GM20431 (cell line): ENCODE measurements around the gene MRPL58.
"Not testable (repeated sequence)": the region's sequence is repeated elsewhere in the genome, so short reads cannot be mapped to it uniquely, and the experiment has no call there.

ENCODE experiments used
- in situ Hi-C: fragments of 300-500 bp; cut with MseI, MboI; formaldehyde crosslinking; loops from one replicate; pipeline ENCODE4 v1.15.0; 2020; ENCODE audit warnings: low sequenced_read_pairs; ENCODE audit not compliant: unreplicated experiment

The MRPL58 gene

GRCh38 chr17:75012346-75013091, at the start of gene MRPL58:
Gene MRPL58 (plus strand): TSS chr17:75012670. CDS start chr17:75012687, 17 bp downstream.
- in situ Hi-C loops, result no loop called here

GRCh38 chr17:74963656-74964055, 48.8 kb upstream of the MRPL58 start:
- in situ Hi-C loops, result no loop called here

- in situ Hi-C loops, result no loop called here
Observed at GRCh38 chr17:74964246-74964761, 48.2 kb upstream of the MRPL58 start.

- in situ Hi-C loops, result no loop called here
Observed at GRCh38 chr17:74964988-74965622, 47.4 kb upstream of the MRPL58 start.

- in situ Hi-C loops, result no loop called here
Observed at GRCh38 chr17:74968361-74968780, 44.1 kb upstream of the MRPL58 start.

GRCh38 chr17:74969501-74969900, 43.0 kb upstream of the MRPL58 start:
- in situ Hi-C loops, result not testable (repeated sequence)

GRCh38 chr17:74970395-74970794, 42.1 kb upstream of the MRPL58 start:
- in situ Hi-C loops, result no loop called here

GRCh38 chr17:74971069-74971841, 41.2 kb upstream of the MRPL58 start:
- in situ Hi-C loops, result no loop called here

- in situ Hi-C loops, result no loop called here
Observed at GRCh38 chr17:74971842-74972106, 40.7 kb upstream of the MRPL58 start.

- in situ Hi-C loops, result no loop called here
Observed at GRCh38 chr17:74972107-74972972, 40.1 kb upstream of the MRPL58 start, which contains the start of gene HID1. Gene HID1 (minus strand): TSS chr17:74972759. CDS start chr17:74972656, 103 bp downstream.

GRCh38 chr17:74972973-74973328, 39.5 kb upstream of the MRPL58 start:
- in situ Hi-C loops, result no loop called here

- in situ Hi-C loops, result no loop called here
Observed at GRCh38 chr17:74975943-74976342, 36.5 kb upstream of the MRPL58 start.

- in situ Hi-C loops, result no loop called here
Observed at GRCh38 chr17:74977802-74978201, 34.7 kb upstream of the MRPL58 start.

- in situ Hi-C loops, result no loop called here
Observed at GRCh38 chr17:74978240-74978639, 34.2 kb upstream of the MRPL58 start.

GRCh38 chr17:74979408-74980146, 32.9 kb upstream of the MRPL58 start:
- in situ Hi-C loops, result no loop called here

- in situ Hi-C loops, result no loop called here
Observed at GRCh38 chr17:74981318-74981978, 31.0 kb upstream of the MRPL58 start.

- in situ Hi-C loops, result no loop called here
Observed at GRCh38 chr17:74981979-74982662, 30.3 kb upstream of the MRPL58 start.

GRCh38 chr17:74982663-74983313, 29.7 kb upstream of the MRPL58 start:
- in situ Hi-C loops, result not testable (repeated sequence)
